Endothelial cell of umbilical vein (primary cell): ENCODE results near the gene SARS1. TPM values are rescaled to one million over a fixed set of nuclear protein-coding genes. Genes with fewer than 3 reads are reported as not detected.

Experiments used
- BruUV-seq: library from RNA; stranded (reverse); fragments of 400-500 nt; replicated peaks from 2 replicates; lab custom pipeline; 2021; lab: Mats Ljungman, UMichigan
- CTCF ChIA-PET: fragments of 300-600, 350-600 bp; sonication (Branson Sonifier 250); formaldehyde crosslinking; loops from one replicate; lab custom pipeline; 2021; ENCODE audit warnings: antibody characterized with exemption, inconsistent platforms; lab: Charles Lee
- POLR2A ChIA-PET: fragments of 300-600, 350-600 bp; sonication (Branson Sonifier 250); formaldehyde crosslinking; loops from one replicate; lab custom pipeline; 2021; ENCODE audit warnings: antibody characterized with exemption, inconsistent platforms; lab: Charles Lee
- DNase-seq: peaks from one replicate; pipeline ENCODE4 v3.0.0-alpha.2; 2011; ENCODE audit warnings: low read depth, low spot score
- FAIRE-seq: peaks from 2 replicates; lab custom pipeline; 2011; peaks lifted over from hg19 to GRCh38; lab: Jason Lieb, UNC
- H2AFZ ChIP-seq: 2 replicates; pipeline ENCODE4 v1.6.0; 2012; ENCODE audit warnings: low read depth, low read length, control low read depth, inconsistent platforms
- H3K27ac ChIP-seq: 2 replicates; pipeline ENCODE4 v1.5.1; 2011; ENCODE audit warnings: low read depth, mild to moderate bottlenecking, control low read depth, low read length, moderate library complexity; ENCODE audit not compliant: insufficient read depth
- H3K27me3 ChIP-seq, 2 experiments: 2 replicates each; pipeline versions ENCODE4 v1.6.0 to v1.6.1; 2011; ENCODE audit warnings: low read length in 2 of 2, mixed read lengths in 1 of 2; ENCODE audit not compliant: control insufficient read depth in 2 of 2, insufficient read depth in 2 of 2
- H3K36me3 ChIP-seq, 2 experiments: 2 replicates in 1 of 2; 3 replicates in 1 of 2; pipeline ENCODE4 v1.5.1; 2011; ENCODE audit warnings: low read length in 2 of 2, mild to moderate bottlenecking in 1 of 2, moderate library complexity in 1 of 2; ENCODE audit not compliant: control insufficient read depth in 2 of 2, insufficient read depth in 2 of 2; ENCODE audit errors: extremely low read depth in 1 of 2
- H3K4me1 ChIP-seq: 3 replicates; pipeline ENCODE4 v1.5.1; 2011; ENCODE audit warnings: mild to moderate bottlenecking, low read length; ENCODE audit not compliant: control insufficient read depth, insufficient read depth; ENCODE audit errors: extremely low read depth
- H3K4me2 ChIP-seq: 2 replicates; pipeline ENCODE4 v1.6.1; 2011; ENCODE audit warnings: low read length, control low read depth, mixed read lengths; ENCODE audit not compliant: insufficient read depth
- H3K4me3 ChIP-seq, 3 experiments: fragments of 200-600 bp in 1 of 3; sonication (generic), shearing (Covaris generic) in 1 of 3; replicated peaks in 1 of 3; 2 replicates each; pipeline ENCODE4 v1.5.1; 2011 to 2016; ENCODE audit warnings: control low read depth in 3 of 3, low read length in 3 of 3, mild to moderate bottlenecking in 2 of 3, inconsistent platforms in 1 of 3, low read depth in 1 of 3, moderate library complexity in 1 of 3; ENCODE audit not compliant: insufficient read depth in 1 of 3
- H3K79me2 ChIP-seq: 2 replicates; pipeline ENCODE4 v1.6.0; 2012; ENCODE audit warnings: low read length, inconsistent platforms; ENCODE audit not compliant: control insufficient read depth, insufficient read depth
- H3K9ac ChIP-seq: replicated peaks from 2 replicates; pipeline ENCODE3; 2011; ENCODE audit warnings: low read length, control low read depth; ENCODE audit not compliant: insufficient read depth; ENCODE audit errors: extremely low read depth
- H3K9me1 ChIP-seq: replicated peaks from 3 replicates; pipeline ENCODE4 v1.6.0; 2011; ENCODE audit warnings: mild to moderate bottlenecking, low read length; ENCODE audit not compliant: control insufficient read depth, insufficient read depth; ENCODE audit errors: extremely low read depth
- H3K9me3 ChIP-seq: replicated peaks from 2 replicates; pipeline ENCODE4 v1.5.1; 2012; ENCODE audit warnings: low read length, inconsistent platforms; ENCODE audit not compliant: control insufficient read depth, insufficient read depth
- H4K20me1 ChIP-seq: replicated peaks from 2 replicates; pipeline ENCODE3; 2011; ENCODE audit warnings: mild to moderate bottlenecking, low read length; ENCODE audit not compliant: control insufficient read depth, insufficient read depth; ENCODE audit errors: extremely low read depth
- EZH2 ChIP-seq: IDR thresholded peaks from 2 replicates; pipeline ENCODE4 v1.6.1; 2012; ENCODE audit warnings: borderline replicate concordance, low read depth, mild to moderate bottlenecking, moderate library complexity, low read length, inconsistent platforms; ENCODE audit not compliant: severe bottlenecking
- FOS ChIP-seq: IDR thresholded peaks from 2 replicates; pipeline ENCODE4 v1.6.1; 2011; ENCODE audit warnings: mild to moderate bottlenecking, low read length, moderate library complexity, borderline replicate concordance; ENCODE audit not compliant: insufficient read depth
- GATA2 ChIP-seq: IDR thresholded peaks from 2 replicates; pipeline ENCODE4 v1.7.0; 2011; ENCODE audit warnings: low read depth, mild to moderate bottlenecking, moderate library complexity, mixed read lengths, low read length; ENCODE audit not compliant: insufficient read length, insufficient read depth
- JUN ChIP-seq: IDR thresholded peaks from 2 replicates; pipeline ENCODE4 v1.6.1; 2011; ENCODE audit warnings: borderline replicate concordance, low read depth; ENCODE audit not compliant: insufficient read length, insufficient read depth
- MYC ChIP-seq: IDR thresholded peaks from one replicate; pipeline ENCODE4 v1.6.1; 2011; ENCODE audit warnings: mild to moderate bottlenecking, low read depth, low read length
- POLR2A ChIP-seq: IDR thresholded peaks from 2 replicates; pipeline ENCODE4 v1.6.1; 2012; ENCODE audit warnings: low read depth, mild to moderate bottlenecking, control low read depth, low read length
- POLR2AphosphoS5 ChIP-seq: IDR thresholded peaks from 2 replicates; pipeline ENCODE4 v1.6.1; 2012; ENCODE audit warnings: low read depth, mild to moderate bottlenecking, control low read depth, low read length, moderate library complexity; ENCODE audit not compliant: insufficient read depth
- dilution Hi-C: fragments of 300-500 bp; cut with MboI; formaldehyde crosslinking; loops from one replicate; pipeline ENCODE4 v1.15.0; 2019; ENCODE audit warnings: low sequenced_read_pairs; ENCODE audit not compliant: extremely low pct_ligation_motif_present
- intact Hi-C: fragments of 100-400 bp; cut with micrococcal nuclease; formaldehyde crosslinking; loops from one replicate; pipeline ENCODE4 v1.10.0; 2022
- polyA plus RNA-seq, 4 experiments: library from polyadenylated mRNA; depleted of rRNA in 3 of 4; stranded (reverse) in 3 of 4; unstranded in 1 of 4; fragments of >200 nt; gene quantifications; 2 replicates each; pipeline versions ENCODE4 v1.2.1 to v1.2.3, GENCODE V29; 2011 to 2012; ENCODE audit warnings: missing spikeins in 1 of 4
- total RNA-seq: library from RNA; stranded (reverse); gene quantifications from 2 replicates; pipeline ENCODE4 v1.2.3, GENCODE V29; 2021
- TF ChIP-seq, protein P1 (sequence below): IDR thresholded peaks from 2 replicates; pipeline ENCODE4 v1.6.1; 2011; ENCODE audit not compliant: insufficient read depth, insufficient read length
- TF ChIP-seq, protein P2 (sequence below), 2 donors: IDR thresholded peaks; 1 replicate in 1 of 2; 2 replicates in 1 of 2; pipeline ENCODE4 v1.5.1; 2011; ENCODE audit warnings: low read length in 2 of 2, mild to moderate bottlenecking in 2 of 2, moderate library complexity in 2 of 2, control low read depth in 1 of 2, inconsistent platforms in 1 of 2, low read depth in 1 of 2; ENCODE audit not compliant: insufficient read depth in 1 of 2; ENCODE audit errors: extremely low read depth in 1 of 2

SARS1 gene
- total and polyA plus RNA-seq, 2 donors (not counting 3 experiments of a cell fraction or from before 2014, with no cell fraction given), result 110 to 178 TPM

DNA sequence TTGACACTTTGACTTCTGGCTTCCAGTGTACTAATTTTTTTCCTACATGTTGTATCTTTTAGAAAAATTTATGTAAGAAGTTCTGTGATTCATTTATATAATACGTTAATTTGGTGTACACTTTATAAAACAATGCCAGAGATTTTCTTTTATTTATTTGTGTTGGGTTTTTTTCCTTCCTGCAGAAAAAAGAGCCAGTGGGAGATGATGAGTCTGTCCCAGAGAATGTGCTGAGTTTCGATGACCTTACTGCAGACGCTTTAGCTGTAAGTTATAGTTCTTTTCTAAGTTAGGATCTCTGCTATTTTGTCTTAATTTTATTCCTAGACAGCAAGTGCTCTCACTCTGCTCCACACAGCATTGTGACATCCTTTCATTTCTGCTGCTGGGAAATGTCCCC is 14.4 kb downstream of the SARS1 start:
- Histone ChIP-seq H3K9me1 (no peaks in the 10 kb centered on the region), H2AFZ (no peak overlapping the region), H3K79me2 (peaks cover 29% of the 10 kb centered on the region), H3K4me1 (no peaks in the 10 kb centered on the region), H3K36me3 (peaks cover 27% of the 10 kb centered on the region in 2 experiments), H3K27ac (no peak overlapping the region), H3K9me3 (no peaks in the 10 kb centered on the region), H3K4me3 (no peak overlapping the region), H3K27me3 (no peaks in the 10 kb centered on the region), H3K4me2 (no peak overlapping the region), H4K20me1 (peaks cover 3% of the 10 kb centered on the region), H3K9ac (no peak overlapping the region)
- ChIA-PET POLR2A (no interaction called here), CTCF (interaction anchor here (1.2 kb wide), 1 partner anchor 27 kb away, joined by 5 read pairs; no protein-coding TSS in a partner anchor)
- TF ChIP-seq FOS, result no peak
- no peak for TF ChIP-seq JUN
- TF ChIP-seq POLR2AphosphoS5, result no peak
- TF ChIP-seq, protein P1, sequence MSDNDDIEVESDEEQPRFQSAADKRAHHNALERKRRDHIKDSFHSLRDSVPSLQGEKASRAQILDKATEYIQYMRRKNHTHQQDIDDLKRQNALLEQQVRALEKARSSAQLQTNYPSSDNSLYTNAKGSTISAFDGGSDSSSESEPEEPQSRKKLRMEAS, result no peak
- TF ChIP-seq EZH2, result no peak
- no peak for TF ChIP-seq MYC
- TF ChIP-seq, protein P2, sequence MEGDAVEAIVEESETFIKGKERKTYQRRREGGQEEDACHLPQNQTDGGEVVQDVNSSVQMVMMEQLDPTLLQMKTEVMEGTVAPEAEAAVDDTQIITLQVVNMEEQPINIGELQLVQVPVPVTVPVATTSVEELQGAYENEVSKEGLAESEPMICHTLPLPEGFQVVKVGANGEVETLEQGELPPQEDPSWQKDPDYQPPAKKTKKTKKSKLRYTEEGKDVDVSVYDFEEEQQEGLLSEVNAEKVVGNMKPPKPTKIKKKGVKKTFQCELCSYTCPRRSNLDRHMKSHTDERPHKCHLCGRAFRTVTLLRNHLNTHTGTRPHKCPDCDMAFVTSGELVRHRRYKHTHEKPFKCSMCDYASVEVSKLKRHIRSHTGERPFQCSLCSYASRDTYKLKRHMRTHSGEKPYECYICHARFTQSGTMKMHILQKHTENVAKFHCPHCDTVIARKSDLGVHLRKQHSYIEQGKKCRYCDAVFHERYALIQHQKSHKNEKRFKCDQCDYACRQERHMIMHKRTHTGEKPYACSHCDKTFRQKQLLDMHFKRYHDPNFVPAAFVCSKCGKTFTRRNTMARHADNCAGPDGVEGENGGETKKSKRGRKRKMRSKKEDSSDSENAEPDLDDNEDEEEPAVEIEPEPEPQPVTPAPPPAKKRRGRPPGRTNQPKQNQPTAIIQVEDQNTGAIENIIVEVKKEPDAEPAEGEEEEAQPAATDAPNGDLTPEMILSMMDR (IDR thresholded peaks at IDR 0.05; ENCODE audit: extremely low read depth in 1 of 2, insufficient read depth in 1 of 2, low read depth in 1 of 2, low read length in 2 of 2), result no peak
- no peak for TF ChIP-seq GATA2
- TF ChIP-seq POLR2A, result no peak
- no peak for FAIRE-seq
- intact Hi-C loops (no loop called here), dilution Hi-C loops (no loop called here)
- no peak for DNase-seq
- no TSS peak for BruUV-seq
